ENCODE measurements around the gene KAT2A. TPM values are rescaled to one million over a fixed set of nuclear protein-coding genes. Genes with fewer than 3 reads are reported as not detected.
A peak's percentile ranks its signal among the peaks of the same experiment; 100 is the strongest.

Gene KAT2A
- total RNA-seq, 1 donor from 2014 or later: 26.5 TPM

DNA sequence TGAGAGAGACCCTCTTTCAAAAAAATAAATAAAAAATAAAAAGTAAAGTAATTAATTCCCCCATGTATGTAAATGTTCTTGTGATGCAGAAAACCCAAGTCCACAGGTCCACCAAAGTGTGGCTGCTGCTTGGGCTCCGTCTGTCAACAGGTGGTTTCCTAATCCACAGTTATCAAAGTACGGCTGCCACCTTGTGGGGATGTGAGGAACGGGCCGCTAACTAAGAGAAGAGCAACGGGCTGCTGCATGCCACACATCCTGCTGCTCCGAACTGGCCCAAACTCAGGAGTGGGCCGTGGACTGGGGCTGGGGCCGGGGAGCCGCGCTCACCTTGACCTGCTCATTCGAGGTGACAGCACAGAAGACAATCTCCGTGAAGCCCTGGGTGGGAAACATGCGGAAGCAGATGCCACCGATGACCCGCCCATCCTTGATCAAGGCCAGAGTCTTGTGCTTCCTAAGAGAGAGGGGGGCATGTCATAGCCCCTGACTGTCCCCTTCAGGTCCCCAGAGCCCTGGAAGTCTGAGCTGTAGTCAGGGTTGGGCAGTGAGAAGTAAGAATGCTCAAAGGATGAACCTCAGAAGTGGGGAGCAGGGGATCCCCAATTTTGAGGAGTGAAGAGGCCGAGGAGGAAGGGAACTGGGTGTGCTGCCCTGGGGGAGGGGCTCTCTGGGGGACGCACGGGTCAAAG, 4.3 kb downstream of the KAT2A start:
- DNase-seq (ENCODE audit: low read depth): peak; percentile 89

DNA sequence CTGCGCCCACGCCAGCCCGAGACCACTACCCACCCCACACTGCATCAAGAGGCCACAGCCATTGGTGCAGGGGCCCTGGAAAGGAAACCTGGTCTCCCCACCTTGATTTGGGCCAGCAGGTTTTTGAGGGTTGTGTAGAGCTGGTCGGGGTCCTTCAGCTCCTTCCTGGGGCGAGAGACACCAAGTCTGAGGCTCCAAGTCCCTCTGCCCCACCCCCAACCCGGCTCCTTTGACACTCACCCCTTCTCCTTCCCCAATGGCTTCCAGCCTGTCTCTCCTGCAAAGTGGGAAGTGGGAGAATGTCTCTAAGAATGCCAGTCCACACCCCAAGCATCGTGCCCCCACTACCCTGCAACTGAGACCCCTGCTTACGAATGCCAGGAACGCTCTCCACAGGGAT, 7.0 kb downstream of the KAT2A start:
- no peak for DNase-seq (ENCODE audit: low read depth)

DNA sequence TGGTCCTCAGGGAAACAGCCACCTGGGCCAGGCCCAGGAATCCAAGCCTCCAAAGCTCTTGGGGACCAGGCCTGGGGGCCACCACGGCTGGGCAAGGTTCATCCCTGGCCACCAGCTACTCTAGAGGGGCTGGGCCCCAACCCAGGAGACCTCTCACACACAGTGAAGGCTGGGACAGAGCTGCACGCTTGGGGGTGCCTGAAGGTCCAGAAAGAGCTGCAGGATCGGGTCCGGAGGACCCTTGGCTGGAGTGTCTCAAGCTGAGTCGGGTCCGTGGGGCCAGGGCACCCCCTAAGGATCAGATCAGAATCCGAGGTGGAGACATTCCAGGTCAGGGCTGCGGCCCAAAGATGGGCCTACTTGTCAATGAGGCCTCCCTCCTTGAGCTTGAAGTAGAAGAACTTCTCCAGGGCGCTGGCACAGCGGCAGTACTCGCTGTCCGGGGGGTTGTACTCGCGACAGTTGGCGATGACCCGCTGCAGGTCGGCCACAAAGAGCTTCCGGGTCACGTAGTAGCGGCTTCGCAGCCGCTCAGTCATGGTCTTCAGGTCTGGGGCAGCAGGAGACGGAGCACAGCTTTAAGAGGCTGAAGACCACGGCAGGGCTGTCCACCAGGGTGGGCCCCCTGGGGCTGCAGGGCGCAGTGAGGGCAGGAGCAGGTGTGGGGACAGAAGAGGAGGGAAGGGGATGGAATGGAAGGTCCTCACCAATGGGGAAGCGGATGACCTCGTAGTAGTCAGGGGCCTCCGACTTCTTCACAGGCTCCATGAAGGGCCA, 7.7 kb downstream of the KAT2A start:
- DNase-seq (ENCODE audit: low read depth): no peak

DNA sequence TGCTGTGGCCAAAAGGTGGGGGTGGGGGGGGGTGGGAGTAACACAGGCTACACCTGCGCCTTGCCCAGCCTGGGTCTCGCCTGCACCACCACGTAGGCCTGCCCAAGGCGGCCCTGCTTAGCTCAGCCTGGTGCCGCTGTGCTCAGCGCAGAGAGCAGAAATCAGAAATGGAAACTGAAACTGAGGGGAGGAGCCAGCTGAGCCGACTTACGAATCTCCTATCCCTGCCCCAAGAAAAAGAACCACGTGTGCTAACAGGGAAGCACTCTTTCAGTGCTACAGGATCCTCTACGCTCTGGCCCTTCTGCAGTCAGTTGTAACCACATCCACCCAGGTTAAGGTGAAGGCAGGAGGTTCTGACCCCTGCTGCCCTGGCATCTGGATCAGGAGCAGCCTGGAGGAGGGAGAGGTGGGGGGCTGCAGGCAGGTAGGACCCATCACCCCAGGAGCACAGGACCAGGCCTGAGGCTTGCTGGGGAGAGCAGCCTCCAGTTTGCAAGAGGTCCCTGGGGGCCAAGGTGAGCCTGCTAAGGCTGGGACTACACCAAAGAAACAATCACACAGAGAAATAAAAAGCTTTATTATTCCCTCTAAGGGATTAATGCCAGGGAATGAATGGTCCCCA, 8.5 kb downstream of the KAT2A start, which contains the start of gene DHX58:
TSS of gene DHX58 (minus strand) at position 163 of the 625 bp plus-strand sequence. CDS start 822 bp downstream, outside the sequence.
- DNase-seq (ENCODE audit: low read depth): peak; percentile 79

DNA sequence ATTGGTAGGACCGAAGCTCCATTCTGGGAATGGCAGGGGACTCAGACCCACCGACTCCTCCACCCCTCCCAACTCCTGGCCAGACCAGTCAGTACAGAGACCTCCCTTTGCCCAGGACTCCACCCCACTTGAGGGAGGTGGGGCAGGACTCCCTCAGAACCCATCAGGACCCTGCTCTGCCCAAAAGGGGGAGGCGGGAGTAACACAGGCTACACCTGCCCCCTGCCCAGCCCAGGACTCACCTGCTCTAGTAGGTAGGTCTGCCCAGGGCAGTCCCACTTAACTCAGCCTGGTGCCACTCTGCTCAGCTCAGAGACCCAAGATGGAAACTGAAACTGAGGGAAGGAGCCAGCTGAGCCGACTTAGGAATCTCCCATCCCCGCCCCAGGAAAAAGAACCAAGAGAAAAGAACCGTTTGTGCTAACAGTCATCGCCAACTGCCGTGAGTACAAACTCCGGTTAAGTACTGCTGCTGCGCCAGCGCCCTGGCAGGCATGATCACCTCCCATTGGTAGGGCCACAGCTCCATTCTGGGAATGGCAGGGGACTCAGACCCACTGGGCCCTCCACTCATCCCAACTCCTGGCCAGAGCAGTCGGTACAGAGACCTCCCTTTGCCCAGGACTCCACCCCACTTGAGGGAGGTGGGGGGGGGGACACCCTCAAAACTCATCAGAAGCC, 9.2 kb downstream of the KAT2A start:
- peak; percentile 54 for DNase-seq (ENCODE audit: low read depth)

DNA sequence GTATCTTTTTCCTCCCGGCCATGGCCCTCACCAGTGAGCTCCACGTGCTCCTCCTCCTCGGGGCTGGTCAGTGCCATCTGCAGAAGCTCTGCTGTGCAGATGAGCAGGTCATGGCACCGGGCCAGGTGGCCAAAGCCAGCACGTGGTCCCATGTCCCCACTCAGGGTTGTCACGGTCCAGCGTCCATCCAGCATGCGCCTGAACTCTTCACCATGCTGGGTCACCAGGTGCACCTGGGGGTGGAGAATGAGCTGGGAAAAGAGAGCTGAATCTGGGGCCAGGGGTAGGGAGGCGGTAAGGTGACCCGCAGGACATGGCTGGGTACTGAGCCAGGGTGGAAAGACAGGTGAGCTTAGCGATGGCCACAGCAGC, 9.9 kb downstream of the KAT2A start:
- no peak for DNase-seq (ENCODE audit: low read depth)

DNA sequence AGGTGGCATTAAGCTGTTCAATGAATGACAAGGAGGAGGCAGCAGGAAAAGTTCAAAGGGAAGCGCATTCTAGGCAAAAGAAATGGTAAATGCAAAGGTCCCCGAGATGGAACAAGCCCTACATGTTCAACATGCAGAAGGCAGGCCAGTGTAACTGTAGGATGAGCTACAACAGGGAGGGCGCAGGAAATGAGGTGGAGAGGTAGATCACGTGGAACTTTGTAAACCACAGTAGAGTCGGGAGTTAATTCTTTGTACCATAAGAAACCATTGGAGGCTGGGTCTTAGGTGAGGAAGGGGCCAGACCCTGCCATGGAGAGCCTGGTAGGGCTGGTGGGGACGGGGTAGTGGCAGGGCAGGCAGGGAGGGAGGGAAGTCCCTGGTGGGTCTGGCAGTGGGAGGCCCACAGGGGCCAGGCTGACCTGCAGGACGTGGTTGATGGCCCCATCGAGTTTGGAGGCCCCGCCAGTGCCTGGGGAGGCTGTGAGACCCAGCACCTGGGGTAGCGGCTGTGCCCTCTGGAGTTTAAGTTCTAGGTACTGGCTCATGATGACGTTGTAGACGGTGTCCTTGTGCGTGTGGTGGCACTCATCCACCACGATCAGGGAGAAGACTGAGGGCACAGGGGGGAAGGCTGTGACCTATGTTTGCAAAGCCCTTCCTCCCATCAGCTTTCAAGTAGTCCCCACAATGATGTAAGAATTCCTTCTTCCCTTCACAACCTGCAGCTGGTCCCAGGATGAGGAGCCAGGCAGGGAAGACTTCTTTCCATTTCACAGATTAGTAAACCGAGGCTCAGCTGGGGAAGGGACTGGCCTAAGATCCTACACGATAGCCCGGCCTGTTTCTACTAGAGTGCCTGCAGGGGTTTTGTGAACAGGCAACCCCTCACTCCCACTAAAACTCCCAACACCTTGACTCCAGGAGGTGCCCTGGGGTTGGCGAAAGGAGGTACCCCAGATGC, 10.6 kb downstream of the KAT2A start:
- DNase-seq (ENCODE audit: low read depth): no peak

DNA sequence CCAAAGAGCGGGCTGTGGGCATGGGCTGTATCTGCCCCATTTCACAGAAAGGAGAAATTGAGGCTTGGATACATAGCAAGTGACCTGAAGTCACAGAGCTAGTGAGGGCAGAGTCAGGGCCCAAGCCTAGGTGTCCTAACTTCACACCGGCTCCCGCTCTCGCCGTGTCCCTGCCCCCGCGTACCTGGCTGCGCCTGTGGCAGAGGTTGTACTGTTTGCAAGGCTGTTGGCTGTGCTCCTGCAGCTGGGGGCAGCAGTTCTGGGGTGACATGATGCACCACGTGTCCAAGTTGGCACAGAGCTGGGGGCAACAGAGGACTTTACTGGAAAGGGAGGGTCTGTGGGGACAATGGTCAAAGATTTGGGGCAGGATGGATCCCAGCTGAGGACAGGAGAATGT, 12.1 kb downstream of the KAT2A start:
- no peak for DNase-seq (ENCODE audit: low read depth)

DNA sequence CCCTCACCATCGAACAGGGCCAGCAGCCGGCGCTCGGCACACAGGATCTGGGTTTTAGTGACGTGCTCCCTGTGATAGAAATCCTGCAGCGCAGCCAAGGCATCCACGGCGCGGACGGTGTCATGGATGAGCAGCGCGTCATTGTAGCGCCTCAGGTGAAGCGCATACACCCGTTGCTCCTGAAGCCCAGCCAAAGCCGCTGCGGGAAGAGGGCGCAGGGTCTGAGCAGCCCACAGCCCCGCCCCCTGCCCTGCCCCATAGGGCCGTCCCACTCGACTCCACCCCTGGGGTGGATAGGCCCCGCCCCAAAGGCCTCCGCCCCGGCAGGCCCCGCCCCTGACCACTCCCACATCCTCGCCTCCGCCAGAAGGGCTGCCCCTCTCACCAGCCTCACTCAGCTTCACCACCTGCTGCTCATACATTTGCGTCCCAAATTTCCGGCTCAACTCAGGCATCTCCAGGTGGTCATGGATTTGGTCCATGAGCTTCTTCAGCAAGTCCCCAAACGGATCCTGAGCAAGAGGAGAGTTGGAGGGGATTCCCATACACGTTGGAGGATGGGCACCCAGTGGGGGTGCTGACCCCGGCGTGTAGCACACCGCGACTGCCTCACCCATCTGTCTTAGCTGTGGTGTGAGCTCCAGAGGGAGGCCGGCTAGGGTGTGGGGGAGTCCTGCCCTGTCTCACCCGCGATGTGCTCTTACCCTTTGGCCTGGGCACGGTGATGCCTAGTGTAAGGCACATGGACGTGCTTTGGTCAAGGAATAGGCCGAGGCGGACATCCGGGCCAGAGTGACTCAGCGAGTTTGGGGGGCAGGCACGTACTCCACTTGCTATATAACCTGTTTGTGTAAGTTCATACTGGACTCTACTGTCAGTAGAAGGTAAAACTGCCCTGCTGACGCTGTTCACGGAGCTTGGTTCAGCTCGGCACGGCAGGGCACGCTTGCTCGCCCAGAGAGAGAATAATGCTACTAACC, 13.3 kb downstream of the KAT2A start:
- no peak for DNase-seq (ENCODE audit: low read depth)

DNA sequence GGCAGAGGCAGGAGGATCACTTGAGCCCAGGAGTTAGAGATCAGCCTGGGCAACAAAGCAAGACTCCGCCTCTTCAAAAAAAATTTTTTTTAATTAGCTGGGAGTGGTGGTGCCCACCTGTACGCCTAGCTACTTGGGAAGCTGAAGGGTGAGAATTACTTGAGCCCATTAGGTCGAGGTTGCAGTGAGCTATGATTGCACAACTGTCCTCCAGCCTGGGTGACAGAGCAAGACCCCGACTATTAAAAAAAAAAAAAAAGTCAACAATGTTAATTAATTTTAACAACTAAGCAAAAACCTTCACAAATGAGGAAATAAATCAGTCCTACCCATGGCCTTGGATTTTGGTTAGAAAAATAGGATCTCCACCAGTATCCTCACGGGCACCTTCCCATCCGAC, 14.0 kb downstream of the KAT2A start:
- DNase-seq (ENCODE audit: low read depth): no peak

DNA sequence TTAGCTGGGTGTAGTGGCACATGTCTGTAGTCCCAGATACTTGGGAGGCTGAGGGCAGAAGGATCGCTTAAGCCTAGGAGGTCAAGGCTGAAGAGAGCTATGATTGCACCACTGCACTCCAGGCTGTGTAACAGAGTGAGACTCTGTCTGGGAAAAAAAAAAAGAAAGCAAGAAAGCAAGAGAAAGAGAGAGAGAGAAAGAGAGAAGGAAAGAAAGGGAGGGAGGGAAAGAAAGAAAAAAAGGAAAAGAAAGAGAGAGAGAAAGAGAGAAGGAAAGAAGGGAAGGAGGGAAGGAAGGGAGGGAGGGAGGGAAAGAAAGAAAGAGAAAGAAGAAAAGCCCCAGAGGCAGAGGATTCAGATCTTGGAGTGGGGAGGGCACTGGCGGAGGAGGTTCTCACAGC, 15.2 kb downstream of the KAT2A start:
- no peak for DNase-seq (ENCODE audit: low read depth)

DNA sequence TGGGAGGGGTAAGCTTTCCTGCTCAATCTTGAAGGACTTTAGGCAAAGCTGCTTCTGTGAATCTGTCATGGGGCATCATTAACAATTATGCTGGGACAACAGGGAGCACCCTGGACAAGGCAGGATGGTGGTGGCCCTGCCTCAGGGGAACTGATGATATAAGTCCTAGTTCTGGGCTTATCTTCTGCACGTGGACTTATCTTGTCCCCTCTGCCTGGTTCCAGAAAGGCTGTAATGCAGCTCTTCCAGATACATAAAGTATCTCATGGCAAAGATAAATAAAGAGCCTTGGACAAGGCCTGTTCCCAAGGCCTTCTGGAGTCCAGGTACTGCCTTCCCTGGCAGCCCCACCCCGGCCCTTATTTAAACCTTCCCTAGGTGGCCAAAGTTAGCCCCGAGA, 16.9 kb downstream of the KAT2A start:
- DNase-seq (ENCODE audit: low read depth): no peak

DNA sequence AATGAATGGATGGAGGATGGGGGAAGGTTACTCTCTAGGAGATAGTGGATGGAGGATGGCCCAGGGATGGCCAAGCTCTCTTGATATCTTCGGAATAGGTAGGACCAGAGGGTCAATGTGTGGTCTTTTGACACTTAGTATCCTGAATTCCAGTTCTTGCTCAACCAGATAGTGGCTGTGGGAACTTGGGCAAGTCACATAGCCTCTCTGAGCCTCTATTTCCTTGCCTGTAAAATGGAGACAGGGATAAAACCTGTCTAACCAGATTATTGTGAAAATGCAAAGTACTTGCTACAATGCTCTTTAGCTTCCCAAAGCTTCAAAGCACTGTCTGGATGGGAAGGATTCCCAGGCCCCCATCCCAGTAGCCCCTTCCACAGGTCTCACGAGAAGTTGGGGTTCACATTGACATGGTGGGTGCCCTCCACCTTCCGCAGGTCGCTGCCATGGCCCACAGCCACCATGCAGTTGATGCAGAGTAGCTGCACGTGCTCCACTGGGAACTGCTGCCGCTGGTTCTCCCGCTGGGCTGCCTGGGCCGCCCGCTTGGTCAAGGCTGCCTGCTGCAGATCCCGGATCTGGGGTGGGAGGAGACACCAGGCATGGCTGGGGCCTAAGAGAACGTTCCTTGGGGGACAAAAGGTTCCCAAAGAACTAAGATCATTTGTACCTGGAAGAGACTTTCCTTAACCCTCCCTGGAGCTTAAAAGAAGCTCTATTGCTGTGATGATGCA, 17.8 kb downstream of the KAT2A start:
- no peak for DNase-seq (ENCODE audit: low read depth)

DNA sequence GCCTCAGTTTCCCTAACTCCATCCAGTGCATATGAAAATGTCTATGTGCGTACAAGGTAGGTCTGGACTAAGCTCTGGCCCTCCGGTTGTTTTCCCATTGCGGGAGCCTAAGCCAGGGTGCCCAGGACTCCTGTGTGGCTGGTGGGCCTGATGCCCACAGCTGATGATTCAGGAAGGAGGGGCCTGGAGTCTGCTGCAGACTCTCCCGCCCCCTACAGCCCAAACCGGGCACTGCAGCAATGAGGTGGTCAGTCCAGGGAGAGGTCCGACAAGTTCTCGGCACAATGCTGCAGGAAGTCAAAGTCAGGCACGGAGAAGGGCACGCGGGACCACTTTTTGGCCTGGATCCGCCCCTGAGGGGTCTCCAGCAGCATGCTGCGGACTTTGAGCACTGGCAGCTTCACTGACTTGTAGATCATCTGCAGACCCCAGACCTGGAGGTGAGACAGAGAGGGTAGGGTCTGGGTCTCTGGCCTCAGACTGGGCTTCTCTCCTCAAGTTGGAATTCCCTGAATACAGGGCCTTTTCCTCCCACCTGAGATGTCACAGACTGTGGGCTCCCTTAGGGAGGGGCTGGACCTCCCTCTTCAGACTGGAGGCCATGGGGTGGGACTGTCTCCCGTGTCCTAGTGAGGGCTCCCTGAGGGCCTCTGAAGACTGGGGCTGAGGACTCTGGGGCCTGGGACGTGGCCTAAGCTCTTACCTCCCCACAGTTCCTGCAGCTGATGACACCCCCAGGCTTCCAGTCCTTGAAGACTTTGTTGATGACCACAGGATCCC, 19.5 kb downstream of the KAT2A start:
- peak; percentile 77 for DNase-seq (ENCODE audit: low read depth)

DNA sequence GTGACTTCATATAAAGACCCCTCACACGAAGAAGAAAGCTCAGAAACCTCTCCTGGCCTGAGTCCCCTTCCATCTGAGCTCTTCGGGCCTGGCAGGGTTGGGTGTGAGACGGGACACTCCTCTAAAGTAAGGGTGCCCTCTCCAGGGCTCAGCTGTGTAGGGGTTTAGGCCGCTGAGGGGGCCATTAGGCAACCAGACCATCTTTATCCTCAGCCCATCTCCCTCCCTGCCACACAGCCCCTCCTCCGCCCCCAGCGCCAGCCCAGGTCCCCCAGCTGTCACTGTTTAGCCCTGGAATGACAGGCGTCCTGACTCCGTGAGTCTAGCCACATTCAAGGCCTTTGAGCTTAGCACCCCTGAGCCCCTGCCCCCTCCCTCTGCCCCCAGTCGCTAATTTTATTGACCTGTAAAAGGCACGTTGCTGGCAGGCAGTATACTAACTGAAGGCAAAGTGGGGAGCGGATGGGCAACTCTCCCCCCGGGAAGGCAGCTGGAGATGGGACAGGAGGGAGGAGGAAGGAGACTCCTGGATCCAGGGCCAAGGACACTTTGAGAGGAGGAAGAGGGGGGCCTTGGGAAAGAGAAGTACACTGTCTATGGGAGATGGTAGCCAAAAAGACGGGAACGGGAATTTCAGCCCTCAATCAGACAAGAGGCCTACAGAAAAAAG, 22.3 kb downstream of the KAT2A start:
- DNase-seq (ENCODE audit: low read depth): peak; percentile 39

DNA sequence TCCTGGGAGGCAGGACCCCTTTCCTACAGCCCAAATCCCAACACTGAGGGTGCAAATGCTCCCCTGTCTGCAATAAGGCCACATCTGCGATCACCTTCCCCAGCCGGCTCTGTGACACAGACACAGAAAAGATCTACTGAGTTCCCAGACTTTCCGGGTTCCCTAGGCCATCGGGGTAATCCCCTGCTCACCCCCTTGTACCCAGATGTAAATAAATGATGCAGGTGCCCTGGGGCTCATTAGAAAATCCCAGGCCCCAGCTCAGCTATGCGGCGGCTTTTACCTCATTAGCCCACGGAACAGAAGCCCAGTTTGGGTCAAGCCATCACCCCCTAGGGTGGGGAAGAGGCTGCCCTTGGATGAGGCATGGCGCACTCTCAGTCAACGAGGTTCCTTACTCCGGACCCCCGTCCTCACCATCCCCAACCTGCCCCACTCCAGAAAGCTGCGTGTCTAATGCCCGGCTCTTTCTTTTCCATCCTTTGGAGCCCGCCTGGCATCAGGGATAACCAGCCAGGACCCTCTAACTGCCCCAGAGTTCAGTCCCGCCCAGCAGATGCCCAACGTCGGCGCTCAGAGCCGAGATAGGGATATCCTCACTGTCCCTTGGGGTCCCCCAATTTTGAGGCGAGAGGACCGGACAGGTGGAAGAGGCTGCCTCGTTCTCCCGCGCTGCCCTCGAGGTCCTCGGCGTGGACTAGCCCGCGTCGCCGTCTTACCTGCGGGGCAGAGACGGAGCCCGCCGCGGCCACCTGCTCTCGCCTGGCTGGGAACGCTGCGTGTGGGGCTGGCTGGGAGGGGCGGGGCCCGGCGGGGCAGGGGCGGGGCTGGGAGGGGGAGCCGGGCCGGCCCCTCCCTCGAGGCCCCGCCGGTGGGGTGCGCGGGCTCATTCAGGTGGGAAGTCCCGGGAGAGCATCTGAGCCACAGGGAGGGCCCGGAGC, 23.2 kb downstream of the KAT2A start, which contains the start of gene ZNF385C:
TSS of gene ZNF385C (minus strand) at position 783 of the 941 bp plus-strand sequence. CDS start 35,417 bp downstream, outside the sequence.
- DNase-seq (ENCODE audit: low read depth): no peak

All from myocyte (in vitro differentiated cells).